Esophagus squamous epithelium (tissue), 4 donors: Measurements from ENCODE around the gene ZNF319.
"Not testable (repeated sequence)": the region's sequence is repeated elsewhere in the genome, so short reads cannot be mapped to it uniquely, and the experiment has no call there.

Experiments used
- CTCF ChIP-seq, 6 experiments: fragments of 450-650 bp in 4 of 6; fragments of 200-600 bp in 2 of 6; sonication (generic) in 2 of 6; IDR thresholded peaks; one replicate each; pipeline ENCODE4 v1.5.1; 2016 to 2019; ENCODE audit warnings: antibody characterized with exemption in 6 of 6, mild to moderate bottlenecking in 4 of 6, moderate library complexity in 4 of 6
- POLR2A ChIP-seq, 4 donors: fragments of 450-650 bp; IDR thresholded peaks; one replicate each; pipeline ENCODE4 v1.6.1; 2017; ENCODE audit warnings: antibody characterized with exemption in 4 of 4, mild to moderate bottlenecking in 4 of 4, moderate library complexity in 3 of 4

DNA sequence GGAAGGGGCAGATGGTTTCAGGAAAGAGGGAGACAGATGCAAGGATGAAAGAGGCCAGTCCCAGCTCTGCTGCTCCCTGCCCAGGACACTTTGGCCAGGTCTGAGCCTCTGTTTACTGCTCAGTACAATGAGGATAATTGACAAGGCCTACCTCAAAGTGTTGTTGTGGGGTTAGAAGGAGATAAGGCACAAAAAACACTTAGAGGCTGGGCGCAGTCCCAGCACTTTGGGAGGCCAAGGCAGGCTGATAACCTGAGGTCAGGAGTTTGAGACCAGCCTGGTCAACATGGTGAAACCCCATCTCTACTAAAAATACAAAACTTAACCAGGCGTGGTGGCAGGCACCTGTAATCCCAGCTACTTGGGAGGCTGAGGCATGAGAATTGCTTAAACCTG is 22.4 kb downstream of the ZNF319 start:
- not testable (repeated sequence) for TF ChIP-seq CTCF, POLR2A (IDR thresholded peaks at IDR 0.05)
